Esophagus muscularis mucosa (tissue), 4 donors: ENCODE data around the gene SIK1. TPM values are rescaled to one million over a fixed set of nuclear protein-coding genes. Genes with fewer than 3 reads are reported as not detected.
"Not testable (repeated sequence)": the region's sequence is repeated elsewhere in the genome, so short reads cannot be mapped to it uniquely, and the experiment has no call there.

ENCODE experiments used
- DNase-seq: peaks from one replicate; pipeline ENCODE4 v3.0.0-alpha.2; 2017; ENCODE audit errors: extremely low spot score
- H3K27ac ChIP-seq, 4 donors: fragments of 200-600 bp; sonication (generic); replicated peaks in 1 of 4; 1 replicate in 3 of 4; 2 replicates in 1 of 4; pipeline ENCODE4 v1.5.1; 2016 to 2019; ENCODE audit warnings: mild to moderate bottlenecking in 1 of 4
- H3K27me3 ChIP-seq, 4 donors: fragments of 200-600 bp; sonication (generic); one replicate each; pipeline versions ENCODE4 v1.5.1 to v1.6.0; 2016 to 2019
- H3K36me3 ChIP-seq, 4 donors: fragments of 200-600 bp; sonication (generic); one replicate each; pipeline ENCODE4 v1.5.1; 2016 to 2019
- H3K4me1 ChIP-seq, 4 donors: fragments of 200-600 bp; sonication (generic); one replicate each; pipeline ENCODE4 v1.5.1; 2016 to 2019
- H3K4me3 ChIP-seq, 4 donors: fragments of 200-600 bp; sonication (generic); 1 replicate in 2 of 4; 2 replicates in 2 of 4; pipeline ENCODE4 v1.5.1; 2016 to 2019; ENCODE audit warnings: mild to moderate bottlenecking in 4 of 4, moderate library complexity in 1 of 4
- H3K9me3 ChIP-seq, 4 donors: fragments of 200-600 bp; sonication (generic); 1 replicate in 3 of 4; 2 replicates in 1 of 4; pipeline ENCODE4 v1.5.1; 2016 to 2019
- EP300 ChIP-seq: sonication (generic); formaldehyde crosslinking; IDR thresholded peaks from one replicate; pipeline ENCODE4 v1.6.1; 2017; ENCODE audit warnings: antibody characterized with exemption
- POLR2A ChIP-seq: fragments of 450-650 bp; IDR thresholded peaks from one replicate; pipeline ENCODE4 v1.6.1; 2017; ENCODE audit warnings: antibody characterized with exemption, moderate library complexity, mild to moderate bottlenecking, low read depth
- POLR2AphosphoS5 ChIP-seq, 2 donors: sonication (generic); formaldehyde crosslinking; IDR thresholded peaks; one replicate each; pipeline ENCODE4 v1.6.1; 2017; ENCODE audit warnings: antibody characterized with exemption in 2 of 2
- WGBS: methylation state at CpG from one replicate; pipeline ENCODE4 v1.1.5; 2018; 5-methylcytosine and 5-hydroxymethylcytosine counted together
- intact Hi-C: fragments of 100-400 bp; cut with DNase I; formaldehyde crosslinking; loops from one replicate; pipeline ENCODE4 v1.15.1; 2023
- total RNA-seq, 4 donors: library from RNA; depleted of rRNA; stranded (reverse); fragments of >200 nt; gene quantifications; one replicate each; pipeline versions ENCODE4 v1.1.0 to v1.2.1, GENCODE V29; 2016
- TF ChIP-seq, protein P1 (sequence below), 3 experiments: fragments of 200-600 bp in 2 of 3; fragments of 450-650 bp in 1 of 3; sonication (generic) in 2 of 3; IDR thresholded peaks; one replicate each; pipeline ENCODE4 v1.5.1; 2017 to 2019; ENCODE audit warnings: antibody characterized with exemption in 3 of 3, mild to moderate bottlenecking in 2 of 3, moderate library complexity in 1 of 3

SIK1 gene
- 10 to 100 TPM in 1 of 4 donors, 1 to 10 TPM in 3; 3.2 to 11.5 (median 4.3) TPM for total RNA-seq

GRCh38 chr21:43426404-43427241, at the start of gene SIK1:
TSS of gene SIK1 (minus strand) at chr21:43427131. CDS start at chr21:43426178, 953 bp downstream.
- H3K9me3 ChIP-seq, DNase-seq, H3K4me1 ChIP-seq, H3K36me3 ChIP-seq, intact Hi-C loops, H3K27me3 ChIP-seq, H3K27ac ChIP-seq, H3K4me3 ChIP-seq: not testable (repeated sequence)
- WGBS = no CpG with 5 or more reads among the region's 120 CpGs

- H3K4me3 ChIP-seq, H3K36me3 ChIP-seq, H3K9me3 ChIP-seq, H3K27ac ChIP-seq, H3K27me3 ChIP-seq, DNase-seq, H3K4me1 ChIP-seq, intact Hi-C loops: not testable (repeated sequence)
- no CpG with 5 or more reads among the region's 16 CpGs for WGBS
Observed at GRCh38 chr21:43471597-43472242, 44.8 kb upstream of the SIK1 start.

DNA sequence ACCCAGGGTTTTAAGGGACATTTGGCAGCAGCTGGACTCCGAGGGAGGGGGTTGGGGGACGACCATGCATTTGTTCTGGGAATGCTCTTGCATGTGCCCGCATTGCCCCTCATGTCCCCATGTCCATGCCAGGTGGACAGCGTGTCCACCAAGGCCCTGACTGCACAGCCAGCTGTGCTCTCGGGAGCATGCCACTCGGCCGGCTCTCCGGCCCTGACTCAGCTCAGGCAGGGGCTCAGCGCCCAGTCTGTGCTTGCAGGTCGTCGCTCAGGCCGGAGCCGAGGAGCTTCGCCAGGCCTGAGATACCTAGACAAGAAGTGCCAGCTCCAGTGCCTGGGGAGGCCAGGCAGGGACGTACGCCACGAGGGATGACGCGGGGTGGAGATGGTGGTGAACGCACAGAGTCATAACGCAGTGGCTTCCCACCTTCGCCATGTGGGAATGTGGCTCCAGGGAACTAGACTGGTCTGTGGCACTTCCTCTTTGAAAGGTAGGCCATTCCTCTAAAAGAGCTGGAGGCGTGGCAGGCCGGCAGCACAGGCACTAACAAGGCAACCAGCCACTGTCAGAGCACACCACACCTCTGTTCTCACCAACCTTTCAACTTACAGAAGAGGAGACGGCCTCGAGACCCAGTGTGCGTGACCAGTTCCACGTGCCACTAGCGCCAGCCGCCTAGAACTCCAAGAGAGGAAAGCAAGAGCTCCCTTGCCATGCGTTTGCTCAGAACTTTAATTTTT, 43.0 kb upstream of the SIK1 start:
- WGBS = no CpG with 5 or more reads among the region's 31 CpGs
- DNase-seq, H3K36me3 ChIP-seq, H3K4me3 ChIP-seq, H3K27ac ChIP-seq, intact Hi-C loops, H3K9me3 ChIP-seq, H3K27me3 ChIP-seq, H3K4me1 ChIP-seq: not testable (repeated sequence)

DNA sequence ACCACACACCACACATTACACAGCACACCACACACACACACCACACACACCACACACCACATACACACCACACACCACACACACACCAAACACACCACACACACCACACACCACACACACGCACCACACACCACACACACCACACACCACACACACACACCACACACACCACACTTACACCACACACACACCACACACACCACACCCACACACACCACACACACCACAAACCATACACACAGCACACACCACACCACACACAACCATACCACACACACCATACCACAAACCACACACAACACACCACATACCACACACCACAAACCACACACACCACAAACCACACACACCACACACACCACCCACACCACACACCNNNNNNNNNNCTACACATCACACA, 40.9 kb upstream of the SIK1 start:
- TF ChIP-seq, protein P1, sequence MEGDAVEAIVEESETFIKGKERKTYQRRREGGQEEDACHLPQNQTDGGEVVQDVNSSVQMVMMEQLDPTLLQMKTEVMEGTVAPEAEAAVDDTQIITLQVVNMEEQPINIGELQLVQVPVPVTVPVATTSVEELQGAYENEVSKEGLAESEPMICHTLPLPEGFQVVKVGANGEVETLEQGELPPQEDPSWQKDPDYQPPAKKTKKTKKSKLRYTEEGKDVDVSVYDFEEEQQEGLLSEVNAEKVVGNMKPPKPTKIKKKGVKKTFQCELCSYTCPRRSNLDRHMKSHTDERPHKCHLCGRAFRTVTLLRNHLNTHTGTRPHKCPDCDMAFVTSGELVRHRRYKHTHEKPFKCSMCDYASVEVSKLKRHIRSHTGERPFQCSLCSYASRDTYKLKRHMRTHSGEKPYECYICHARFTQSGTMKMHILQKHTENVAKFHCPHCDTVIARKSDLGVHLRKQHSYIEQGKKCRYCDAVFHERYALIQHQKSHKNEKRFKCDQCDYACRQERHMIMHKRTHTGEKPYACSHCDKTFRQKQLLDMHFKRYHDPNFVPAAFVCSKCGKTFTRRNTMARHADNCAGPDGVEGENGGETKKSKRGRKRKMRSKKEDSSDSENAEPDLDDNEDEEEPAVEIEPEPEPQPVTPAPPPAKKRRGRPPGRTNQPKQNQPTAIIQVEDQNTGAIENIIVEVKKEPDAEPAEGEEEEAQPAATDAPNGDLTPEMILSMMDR (IDR thresholded peaks at IDR 0.05) = no peak
- TF ChIP-seq EP300 (no peak), POLR2A (no peak), POLR2AphosphoS5 (IDR thresholded peaks at IDR 0.05) (no peak)
- Histone ChIP-seq H3K9me3 (no peaks in the 10 kb centered on the region), H3K4me3 (no peak overlapping the region), H3K36me3 (no peaks in the 10 kb centered on the region), H3K27ac (no peak overlapping the region), H3K27me3 (no peaks in the 10 kb centered on the region), H3K4me1 (no peaks in the 10 kb centered on the region)
- DNase-seq = no peak
- 93% methylated on average over 1 of the region's 1 CpG for WGBS
- intact Hi-C loops = no loop called here

DNA sequence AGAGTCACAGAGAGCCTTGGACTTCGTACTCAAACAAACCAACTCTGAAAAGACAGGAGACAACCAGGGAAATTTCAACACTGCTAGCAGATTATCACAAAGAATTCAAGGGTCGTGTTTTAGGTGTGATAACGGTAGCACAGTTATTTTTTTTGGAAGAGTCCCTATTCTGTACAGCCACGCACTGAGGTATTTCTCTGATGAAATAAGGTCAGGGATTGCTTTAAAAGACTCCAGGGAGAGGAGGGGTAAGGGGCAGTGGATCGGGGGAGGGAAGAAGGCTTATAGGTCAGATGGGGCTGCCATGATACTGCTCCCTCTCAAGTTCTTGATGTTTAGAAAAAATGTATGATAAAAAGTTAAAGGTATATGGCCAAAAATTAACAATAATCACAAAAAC, 38.2 kb upstream of the SIK1 start:
- H3K9me3 ChIP-seq, DNase-seq, intact Hi-C loops, H3K27me3 ChIP-seq, H3K27ac ChIP-seq, H3K4me3 ChIP-seq, H3K36me3 ChIP-seq, H3K4me1 ChIP-seq: not testable (repeated sequence)
- WGBS = no CpG with 5 or more reads among the region's 5 CpGs

DNA sequence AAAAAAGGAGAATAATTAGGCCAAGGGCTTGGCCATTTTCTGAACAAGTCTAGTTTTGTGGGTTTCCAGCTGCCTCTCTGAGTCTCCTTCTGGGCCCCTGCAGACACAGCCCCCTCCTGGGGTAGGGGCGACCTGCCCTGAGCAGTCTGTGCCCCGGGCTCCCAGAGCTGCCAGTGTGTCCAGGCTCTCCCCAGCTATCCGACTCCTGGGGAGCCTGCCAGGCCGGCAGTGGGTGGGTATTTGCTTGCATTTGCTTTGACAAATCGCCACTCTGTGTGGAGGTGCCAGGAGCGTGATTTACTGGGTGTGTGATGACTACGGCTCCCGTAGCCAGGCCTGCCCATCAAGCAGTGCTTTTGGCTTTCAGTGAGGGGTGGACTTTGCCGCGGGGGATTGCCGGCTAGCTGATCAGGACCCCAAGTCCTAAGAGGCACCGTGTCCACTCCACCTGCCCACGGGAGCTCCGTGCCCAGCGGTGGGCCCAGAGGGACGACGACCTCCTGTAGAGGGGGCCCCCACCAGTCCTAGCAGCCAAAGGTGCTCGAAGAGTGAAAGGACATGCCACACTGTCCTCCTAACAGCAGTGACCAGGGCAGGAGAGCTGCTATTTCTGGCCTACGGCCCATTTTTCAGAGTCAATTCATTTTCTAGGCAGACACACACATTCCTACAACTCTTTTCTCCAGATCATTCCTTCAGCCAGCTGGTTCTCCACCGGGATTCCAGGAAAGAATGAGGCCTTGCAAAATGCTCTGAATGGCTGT, 36.7 kb upstream of the SIK1 start:
- WGBS = no CpG with 5 or more reads among the region's 20 CpGs
- H3K4me1 ChIP-seq, intact Hi-C loops, H3K4me3 ChIP-seq, H3K27me3 ChIP-seq, H3K36me3 ChIP-seq, H3K9me3 ChIP-seq, DNase-seq: not testable (repeated sequence)
- H3K27ac ChIP-seq = peak overlapping the region in 1 of 4 donors; percentile 54

GRCh38 chr21:43462932-43463331, 36.0 kb upstream of the SIK1 start:
- not testable (repeated sequence) for H3K36me3 ChIP-seq, DNase-seq

GRCh38 chr21:43460475-43460874, 33.5 kb upstream of the SIK1 start:
- H3K36me3 ChIP-seq, H3K9me3 ChIP-seq, H3K27ac ChIP-seq, H3K4me3 ChIP-seq, DNase-seq, H3K27me3 ChIP-seq, H3K4me1 ChIP-seq, intact Hi-C loops: not testable (repeated sequence)
- no CpG with 5 or more reads among the region's 13 CpGs for WGBS

More at GRCh38 chr21:43462932-43463331, 36.0 kb upstream of the SIK1 start:
- intact Hi-C loops, H3K27me3 ChIP-seq, H3K4me1 ChIP-seq, H3K4me3 ChIP-seq, H3K27ac ChIP-seq, H3K9me3 ChIP-seq: not testable (repeated sequence)
- whole genome bisulfite sequencing = no CpG with 5 or more reads among the region's 17 CpGs

DNA sequence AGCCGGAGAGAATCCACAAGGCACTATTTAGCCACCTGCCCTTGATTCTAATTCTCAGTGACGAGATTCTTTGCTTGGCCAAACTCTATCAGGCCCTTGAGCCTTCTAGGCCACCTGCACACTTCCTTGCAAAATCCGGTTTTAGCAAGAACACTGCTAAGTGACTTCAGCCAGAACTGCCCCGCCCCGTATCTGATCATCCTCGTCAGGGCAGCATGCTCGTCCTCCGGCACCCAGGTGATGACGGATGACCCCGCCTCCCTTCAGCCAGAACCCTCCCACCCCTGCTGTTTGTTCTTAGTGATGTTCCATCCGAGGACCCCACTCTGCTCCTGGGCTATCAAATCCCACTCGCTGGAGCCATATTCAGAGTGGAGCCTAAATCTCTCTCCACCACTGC, 32.1 kb upstream of the SIK1 start:
- DNase-seq, H3K4me3 ChIP-seq, H3K36me3 ChIP-seq, H3K27me3 ChIP-seq, H3K9me3 ChIP-seq, H3K27ac ChIP-seq, H3K4me1 ChIP-seq, intact Hi-C loops: not testable (repeated sequence)
- no CpG with 5 or more reads among the region's 12 CpGs for WGBS

DNA sequence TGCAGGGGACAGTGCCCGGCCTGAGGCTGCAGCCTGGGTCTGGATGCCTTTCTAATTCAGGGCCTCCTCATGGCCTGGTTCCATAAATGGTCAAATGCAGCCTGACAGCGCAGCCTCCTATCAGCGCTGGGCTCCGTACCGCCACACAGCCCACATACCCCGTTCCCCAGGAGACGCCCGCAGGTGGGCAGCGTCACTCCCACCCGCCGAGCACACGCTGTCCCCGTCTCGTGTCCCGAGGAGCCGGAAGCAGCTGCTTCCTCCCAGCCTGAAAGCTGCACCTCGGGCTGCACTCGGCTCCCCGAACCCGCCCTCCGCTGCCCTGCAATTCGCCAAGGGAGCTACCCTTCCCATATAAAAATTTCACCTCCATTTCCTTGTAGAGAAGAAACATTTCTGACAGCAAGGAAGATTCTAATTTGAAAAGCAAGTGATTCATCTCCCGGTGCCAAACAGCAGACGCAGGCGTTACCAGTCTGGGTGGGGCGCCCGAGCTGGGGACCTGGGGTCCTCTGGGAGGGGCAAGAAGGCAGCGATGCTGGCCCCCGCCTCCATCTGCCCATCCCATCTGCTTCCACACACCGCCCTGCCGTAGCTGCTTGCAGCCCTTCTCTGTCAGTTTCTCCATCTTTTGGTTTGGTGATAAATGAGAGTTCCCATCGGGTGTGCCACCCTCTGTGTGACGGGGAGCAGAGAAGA, 29.8 kb upstream of the SIK1 start:
- H3K9me3 ChIP-seq, intact Hi-C loops, H3K4me1 ChIP-seq, H3K27ac ChIP-seq, DNase-seq, H3K36me3 ChIP-seq, H3K4me3 ChIP-seq, H3K27me3 ChIP-seq: not testable (repeated sequence)
- WGBS = no CpG with 5 or more reads among the region's 33 CpGs
